A549 (cell line): ENCODE data around the gene HMX3.

Source experiments
- CEBPB ChIP-seq, 2 experiments: fragments of >200 bp in 1 of 2; sonication (Bioruptor Twin) in 1 of 2; formaldehyde crosslinking in 1 of 2; IDR thresholded peaks; 2 replicates each; pipeline ENCODE4 v1.6.1; 2012 to 2016
- CTCF ChIP-seq: fragments of >200 bp; sonication (Bioruptor Twin); formaldehyde crosslinking; IDR thresholded peaks from 3 replicates; pipeline ENCODE4 v1.5.1; 2016
- MAZ ChIP-seq: fragments of 150-350 bp; IDR thresholded peaks from 2 replicates; pipeline ENCODE4 v1.6.1; 2014; ENCODE audit warnings: antibody characterized with exemption, low read depth, low read length, borderline replicate concordance
- POLR2A ChIP-seq: IDR thresholded peaks from 2 replicates; pipeline ENCODE4 v1.6.1; 2012; ENCODE audit warnings: mild to moderate bottlenecking, low read length

- TF ChIP-seq CEBPB (IDR thresholded peaks at IDR 0.05): no peak
- TF ChIP-seq CTCF: no peak
- TF ChIP-seq MAZ: no peak
- TF ChIP-seq POLR2A: no peak
Measured at GRCh38 chr10:123164319-123164718, 28.5 kb downstream of the HMX3 start.
